Measurements from ENCODE around the gene CTNNBL1. TPM values are rescaled to one million over a fixed set of nuclear protein-coding genes. Genes with fewer than 3 reads are reported as not detected.

The CTNNBL1 gene
- total RNA-seq, 1 experiment from 2014 or later, result 71.2 TPM

DNA sequence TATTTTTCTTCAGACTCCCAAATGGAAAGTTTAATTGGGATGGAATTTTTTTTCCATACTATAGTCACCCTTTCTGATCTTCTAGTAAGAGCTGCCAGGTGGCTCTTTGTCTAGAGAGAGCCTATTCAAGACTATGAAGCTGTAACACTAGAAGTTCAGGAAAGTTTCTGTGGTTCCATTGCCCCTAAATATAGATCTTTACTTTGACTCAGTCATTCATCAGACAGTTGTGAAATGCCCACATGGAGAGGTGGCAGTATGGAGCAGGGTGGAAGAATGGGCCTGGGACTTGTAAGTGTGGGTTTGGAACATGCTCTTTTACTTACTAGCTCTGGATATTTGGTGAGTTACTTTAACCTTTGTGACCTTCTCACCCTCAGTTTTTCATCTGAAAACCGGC is 87.8 kb downstream of the CTNNBL1 start:
- in situ Hi-C loops (cut with HindIII; ENCODE audit: low pct_unique_long_range_greater_than_20kb, low sequenced_read_pairs) (no loop called here), intact Hi-C loops (cut with micrococcal nuclease; ENCODE audit: unreplicated experiment) (no loop called here)
- Histone ChIP-seq H3K4me3 (ENCODE audit: low read depth in 2 of 2, low read length in 2 of 2) (no peak overlapping the region), H3K9me3 (ENCODE audit: control insufficient read depth, insufficient read depth, low read depth, low read length) (no peaks in the 10 kb centered on the region), H3K27me3 (ENCODE audit: control insufficient read depth, insufficient read depth, low read length) (no peaks in the 10 kb centered on the region), H3K36me3 (ENCODE audit: control insufficient read depth, insufficient read depth, low read length) (peaks cover 4% of the 10 kb centered on the region), H3K27ac (ENCODE audit: low read length) (no peak overlapping the region), H3K4me1 (ENCODE audit: control insufficient read depth, insufficient read depth, low read length) (no peaks in the 10 kb centered on the region)
- ChIA-PET POLR2A (no interaction called here), CTCF (no interaction called here)
- no peak for ATAC-seq
- TF ChIP-seq, protein P1, sequence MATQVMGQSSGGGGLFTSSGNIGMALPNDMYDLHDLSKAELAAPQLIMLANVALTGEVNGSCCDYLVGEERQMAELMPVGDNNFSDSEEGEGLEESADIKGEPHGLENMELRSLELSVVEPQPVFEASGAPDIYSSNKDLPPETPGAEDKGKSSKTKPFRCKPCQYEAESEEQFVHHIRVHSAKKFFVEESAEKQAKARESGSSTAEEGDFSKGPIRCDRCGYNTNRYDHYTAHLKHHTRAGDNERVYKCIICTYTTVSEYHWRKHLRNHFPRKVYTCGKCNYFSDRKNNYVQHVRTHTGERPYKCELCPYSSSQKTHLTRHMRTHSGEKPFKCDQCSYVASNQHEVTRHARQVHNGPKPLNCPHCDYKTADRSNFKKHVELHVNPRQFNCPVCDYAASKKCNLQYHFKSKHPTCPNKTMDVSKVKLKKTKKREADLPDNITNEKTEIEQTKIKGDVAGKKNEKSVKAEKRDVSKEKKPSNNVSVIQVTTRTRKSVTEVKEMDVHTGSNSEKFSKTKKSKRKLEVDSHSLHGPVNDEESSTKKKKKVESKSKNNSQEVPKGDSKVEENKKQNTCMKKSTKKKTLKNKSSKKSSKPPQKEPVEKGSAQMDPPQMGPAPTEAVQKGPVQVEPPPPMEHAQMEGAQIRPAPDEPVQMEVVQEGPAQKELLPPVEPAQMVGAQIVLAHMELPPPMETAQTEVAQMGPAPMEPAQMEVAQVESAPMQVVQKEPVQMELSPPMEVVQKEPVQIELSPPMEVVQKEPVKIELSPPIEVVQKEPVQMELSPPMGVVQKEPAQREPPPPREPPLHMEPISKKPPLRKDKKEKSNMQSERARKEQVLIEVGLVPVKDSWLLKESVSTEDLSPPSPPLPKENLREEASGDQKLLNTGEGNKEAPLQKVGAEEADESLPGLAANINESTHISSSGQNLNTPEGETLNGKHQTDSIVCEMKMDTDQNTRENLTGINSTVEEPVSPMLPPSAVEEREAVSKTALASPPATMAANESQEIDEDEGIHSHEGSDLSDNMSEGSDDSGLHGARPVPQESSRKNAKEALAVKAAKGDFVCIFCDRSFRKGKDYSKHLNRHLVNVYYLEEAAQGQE (IDR thresholded peaks at IDR 0.05; ENCODE audit: insufficient read depth in 1 of 2, low read depth in 2 of 2, low read length in 1 of 2), result no peak
- TF ChIP-seq, protein P2, sequence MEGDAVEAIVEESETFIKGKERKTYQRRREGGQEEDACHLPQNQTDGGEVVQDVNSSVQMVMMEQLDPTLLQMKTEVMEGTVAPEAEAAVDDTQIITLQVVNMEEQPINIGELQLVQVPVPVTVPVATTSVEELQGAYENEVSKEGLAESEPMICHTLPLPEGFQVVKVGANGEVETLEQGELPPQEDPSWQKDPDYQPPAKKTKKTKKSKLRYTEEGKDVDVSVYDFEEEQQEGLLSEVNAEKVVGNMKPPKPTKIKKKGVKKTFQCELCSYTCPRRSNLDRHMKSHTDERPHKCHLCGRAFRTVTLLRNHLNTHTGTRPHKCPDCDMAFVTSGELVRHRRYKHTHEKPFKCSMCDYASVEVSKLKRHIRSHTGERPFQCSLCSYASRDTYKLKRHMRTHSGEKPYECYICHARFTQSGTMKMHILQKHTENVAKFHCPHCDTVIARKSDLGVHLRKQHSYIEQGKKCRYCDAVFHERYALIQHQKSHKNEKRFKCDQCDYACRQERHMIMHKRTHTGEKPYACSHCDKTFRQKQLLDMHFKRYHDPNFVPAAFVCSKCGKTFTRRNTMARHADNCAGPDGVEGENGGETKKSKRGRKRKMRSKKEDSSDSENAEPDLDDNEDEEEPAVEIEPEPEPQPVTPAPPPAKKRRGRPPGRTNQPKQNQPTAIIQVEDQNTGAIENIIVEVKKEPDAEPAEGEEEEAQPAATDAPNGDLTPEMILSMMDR (IDR thresholded peaks at IDR 0.05), result 0 out of 2 replicates have a peak, but pooled peaks have one; percentile 7
- BruUV-seq (replicated peaks), result no TSS peak
- no peak for DNase-seq (ENCODE audit: low read depth, low spot score)

DNA sequence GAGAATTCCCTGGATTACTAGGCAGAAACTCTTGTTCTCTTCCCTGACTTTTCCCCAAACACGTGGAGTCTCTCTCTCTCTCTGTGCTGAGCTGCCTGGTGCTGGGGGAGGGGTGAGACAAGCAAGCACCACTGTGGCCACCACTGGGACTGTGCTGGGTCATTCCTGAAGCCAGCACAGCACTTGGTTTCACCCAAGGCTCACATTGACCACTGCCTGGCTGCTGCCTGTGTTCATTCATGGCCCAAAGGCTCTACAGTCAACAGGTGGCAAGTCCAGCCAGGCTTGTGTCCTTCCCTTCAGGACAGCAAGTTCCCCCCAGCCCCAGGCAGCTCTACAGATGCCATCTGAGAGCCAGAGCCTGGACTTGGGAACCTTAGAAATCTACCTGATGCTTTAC is 92.2 kb downstream of the CTNNBL1 start:
- H3K36me3 ChIP-seq (ENCODE audit: control insufficient read depth, insufficient read depth, low read length), result peaks cover 4% of the 10 kb centered on the region
- H3K4me3 ChIP-seq (ENCODE audit: low read depth in 2 of 2, low read length in 2 of 2), result no peak overlapping the region
- H3K27me3 ChIP-seq (ENCODE audit: control insufficient read depth, insufficient read depth, low read length), result no peaks in the 10 kb centered on the region
- intact Hi-C loops (cut with micrococcal nuclease; ENCODE audit: unreplicated experiment), result no loop called here
- H3K9me3 ChIP-seq (ENCODE audit: control insufficient read depth, insufficient read depth, low read depth, low read length), result no peaks in the 10 kb centered on the region
- in situ Hi-C loops (cut with HindIII; ENCODE audit: low pct_unique_long_range_greater_than_20kb, low sequenced_read_pairs), result no loop called here
- CTCF ChIA-PET, result no interaction called here
- H3K27ac ChIP-seq (ENCODE audit: low read length), result no peak overlapping the region
- POLR2A ChIA-PET, result no interaction called here
- ATAC-seq (no peak), DNase-seq (ENCODE audit: low read depth, low spot score) (no peak)
- BruUV-seq (replicated peaks), result no TSS peak
- H3K4me1 ChIP-seq (ENCODE audit: control insufficient read depth, insufficient read depth, low read length), result no peaks in the 10 kb centered on the region
- TF ChIP-seq TCF7L2 (IDR thresholded peaks at IDR 0.05; ENCODE audit: low read depth, low read length) (no peak), POLR2AphosphoS5 (IDR thresholded peaks at IDR 0.05; ENCODE audit: low read depth, low read length) (no peak), SIN3A (IDR thresholded peaks at IDR 0.05; ENCODE audit: borderline replicate concordance, insufficient read depth, low read depth, low read length) (no peak)
- TF ChIP-seq, protein P2 (IDR thresholded peaks at IDR 0.05), result no peak
- TF ChIP-seq, protein P1 (IDR thresholded peaks at IDR 0.05; ENCODE audit: insufficient read depth in 1 of 2, low read depth in 2 of 2, low read length in 1 of 2), result no peak

Data from Panc1 (cell line).